ENCODE data around the gene LAMC1.

DNA sequence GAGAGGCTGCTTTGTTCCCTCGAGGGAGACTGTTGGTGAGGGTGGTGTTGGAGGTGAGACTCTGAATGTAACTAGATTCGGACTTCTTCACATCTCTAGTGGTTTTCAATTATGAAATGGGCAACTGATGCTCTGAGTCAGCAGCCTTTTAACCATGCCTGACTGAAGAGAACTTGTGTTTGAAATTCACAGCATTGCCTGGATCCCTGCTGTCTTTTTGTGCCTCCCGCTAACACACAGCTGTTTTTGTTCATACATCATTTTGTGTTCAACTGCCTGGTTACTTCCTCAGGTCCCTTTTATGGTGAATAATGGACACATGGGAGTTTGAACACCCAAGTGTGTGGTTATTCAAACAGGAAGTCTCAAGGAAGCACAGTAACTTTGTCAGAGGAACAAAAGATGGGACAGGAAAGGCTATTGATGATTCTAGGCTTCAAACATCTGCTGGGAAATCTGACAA, 16.8 kb downstream of the LAMC1 start:
- TF ChIP-seq, protein P1, sequence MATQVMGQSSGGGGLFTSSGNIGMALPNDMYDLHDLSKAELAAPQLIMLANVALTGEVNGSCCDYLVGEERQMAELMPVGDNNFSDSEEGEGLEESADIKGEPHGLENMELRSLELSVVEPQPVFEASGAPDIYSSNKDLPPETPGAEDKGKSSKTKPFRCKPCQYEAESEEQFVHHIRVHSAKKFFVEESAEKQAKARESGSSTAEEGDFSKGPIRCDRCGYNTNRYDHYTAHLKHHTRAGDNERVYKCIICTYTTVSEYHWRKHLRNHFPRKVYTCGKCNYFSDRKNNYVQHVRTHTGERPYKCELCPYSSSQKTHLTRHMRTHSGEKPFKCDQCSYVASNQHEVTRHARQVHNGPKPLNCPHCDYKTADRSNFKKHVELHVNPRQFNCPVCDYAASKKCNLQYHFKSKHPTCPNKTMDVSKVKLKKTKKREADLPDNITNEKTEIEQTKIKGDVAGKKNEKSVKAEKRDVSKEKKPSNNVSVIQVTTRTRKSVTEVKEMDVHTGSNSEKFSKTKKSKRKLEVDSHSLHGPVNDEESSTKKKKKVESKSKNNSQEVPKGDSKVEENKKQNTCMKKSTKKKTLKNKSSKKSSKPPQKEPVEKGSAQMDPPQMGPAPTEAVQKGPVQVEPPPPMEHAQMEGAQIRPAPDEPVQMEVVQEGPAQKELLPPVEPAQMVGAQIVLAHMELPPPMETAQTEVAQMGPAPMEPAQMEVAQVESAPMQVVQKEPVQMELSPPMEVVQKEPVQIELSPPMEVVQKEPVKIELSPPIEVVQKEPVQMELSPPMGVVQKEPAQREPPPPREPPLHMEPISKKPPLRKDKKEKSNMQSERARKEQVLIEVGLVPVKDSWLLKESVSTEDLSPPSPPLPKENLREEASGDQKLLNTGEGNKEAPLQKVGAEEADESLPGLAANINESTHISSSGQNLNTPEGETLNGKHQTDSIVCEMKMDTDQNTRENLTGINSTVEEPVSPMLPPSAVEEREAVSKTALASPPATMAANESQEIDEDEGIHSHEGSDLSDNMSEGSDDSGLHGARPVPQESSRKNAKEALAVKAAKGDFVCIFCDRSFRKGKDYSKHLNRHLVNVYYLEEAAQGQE (IDR thresholded peaks at IDR 0.05; ENCODE audit: low read depth), result no peak
- TF ChIP-seq, protein P2, sequence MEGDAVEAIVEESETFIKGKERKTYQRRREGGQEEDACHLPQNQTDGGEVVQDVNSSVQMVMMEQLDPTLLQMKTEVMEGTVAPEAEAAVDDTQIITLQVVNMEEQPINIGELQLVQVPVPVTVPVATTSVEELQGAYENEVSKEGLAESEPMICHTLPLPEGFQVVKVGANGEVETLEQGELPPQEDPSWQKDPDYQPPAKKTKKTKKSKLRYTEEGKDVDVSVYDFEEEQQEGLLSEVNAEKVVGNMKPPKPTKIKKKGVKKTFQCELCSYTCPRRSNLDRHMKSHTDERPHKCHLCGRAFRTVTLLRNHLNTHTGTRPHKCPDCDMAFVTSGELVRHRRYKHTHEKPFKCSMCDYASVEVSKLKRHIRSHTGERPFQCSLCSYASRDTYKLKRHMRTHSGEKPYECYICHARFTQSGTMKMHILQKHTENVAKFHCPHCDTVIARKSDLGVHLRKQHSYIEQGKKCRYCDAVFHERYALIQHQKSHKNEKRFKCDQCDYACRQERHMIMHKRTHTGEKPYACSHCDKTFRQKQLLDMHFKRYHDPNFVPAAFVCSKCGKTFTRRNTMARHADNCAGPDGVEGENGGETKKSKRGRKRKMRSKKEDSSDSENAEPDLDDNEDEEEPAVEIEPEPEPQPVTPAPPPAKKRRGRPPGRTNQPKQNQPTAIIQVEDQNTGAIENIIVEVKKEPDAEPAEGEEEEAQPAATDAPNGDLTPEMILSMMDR (IDR thresholded peaks at IDR 0.05 in 2 of 3, conservative IDR thresholded peaks at IDR 0.05 in 1 of 3; ENCODE audit: borderline replicate concordance in 1 of 3, insufficient read depth in 1 of 3, low read depth in 2 of 3, low read length in 2 of 3), result no peak
- no peak for TF ChIP-seq SIN3A (IDR thresholded peaks at IDR 0.05; ENCODE audit: low read depth)
- TF ChIP-seq CBX3 (IDR thresholded peaks at IDR 0.05; ENCODE audit: low read depth), result no peak
- no peak for TF ChIP-seq POLR2AphosphoS5 (IDR thresholded peaks at IDR 0.05; ENCODE audit: low read depth, low read length)

Data from HCT116 (cell line).